BE2C (cell line): ENCODE results near the gene KRT20.

Experiments used
- DNase-seq: peaks from one replicate; pipeline ENCODE4 v3.0.0-alpha.2; 2020
- H3K27me3 ChIP-seq: fragments of 250-450 bp; sonication (Bioruptor Pico); 2 replicates; pipeline ENCODE4 v1.5.1; 2020; ENCODE audit warnings: mild to moderate bottlenecking
- H3K36me3 ChIP-seq: fragments of 250-450 bp; sonication (Bioruptor Pico); 2 replicates; pipeline ENCODE4 v1.5.1; 2020; ENCODE audit warnings: mild to moderate bottlenecking
- H3K4me1 ChIP-seq: fragments of 250-450 bp; sonication (Bioruptor Pico); 2 replicates; pipeline ENCODE4 v1.5.1; 2020
- H3K4me3 ChIP-seq: 2 replicates; pipeline ENCODE4 v1.5.1; 2011; ENCODE audit warnings: low read depth, low read length
- H3K9me3 ChIP-seq: fragments of 250-450 bp; sonication (Bioruptor Pico); 2 replicates; pipeline ENCODE4 v1.5.1; 2020
- CTCF ChIP-seq: IDR thresholded peaks from 2 replicates; pipeline ENCODE4 v1.5.1; 2012; ENCODE audit warnings: mild to moderate bottlenecking, low read depth, low read length

Gene KRT20

GRCh38 chr17:40901981-40902474 is 17.0 kb upstream of the KRT20 start:
- no peak for TF ChIP-seq CTCF
- Histone ChIP-seq H3K36me3 (no peaks in the 10 kb centered on the region), H3K27me3 (peaks cover 63% of the 10 kb centered on the region), H3K4me1 (no peaks in the 10 kb centered on the region), H3K9me3 (no peaks in the 10 kb centered on the region), H3K4me3 (no peak overlapping the region)
- no peak for DNase-seq

- DNase-seq: no peak
- H3K36me3 ChIP-seq: no peaks in the 10 kb centered on the region
- H3K4me3 ChIP-seq: no peak overlapping the region
- H3K4me1 ChIP-seq: no peaks in the 10 kb centered on the region
- TF ChIP-seq CTCF: no peak
- H3K27me3 ChIP-seq: peaks cover 61% of the 10 kb centered on the region
- H3K9me3 ChIP-seq: no peaks in the 10 kb centered on the region
These were observed 15.8 kb upstream of the KRT20 start for GRCh38 chr17:40900809-40901356.

GRCh38 chr17:40896916-40897455 is 11.9 kb upstream of the KRT20 start:
- no peaks in the 10 kb centered on the region for H3K36me3 ChIP-seq
- no peak for TF ChIP-seq CTCF
- DNase-seq: no peak
- H3K27me3 ChIP-seq: peaks cover 63% of the 10 kb centered on the region
- H3K4me3 ChIP-seq: no peak overlapping the region
- H3K9me3 ChIP-seq: no peaks in the 10 kb centered on the region; the same call in 1 of the 2 replicates
- H3K4me1 ChIP-seq: no peaks in the 10 kb centered on the region

DNA sequence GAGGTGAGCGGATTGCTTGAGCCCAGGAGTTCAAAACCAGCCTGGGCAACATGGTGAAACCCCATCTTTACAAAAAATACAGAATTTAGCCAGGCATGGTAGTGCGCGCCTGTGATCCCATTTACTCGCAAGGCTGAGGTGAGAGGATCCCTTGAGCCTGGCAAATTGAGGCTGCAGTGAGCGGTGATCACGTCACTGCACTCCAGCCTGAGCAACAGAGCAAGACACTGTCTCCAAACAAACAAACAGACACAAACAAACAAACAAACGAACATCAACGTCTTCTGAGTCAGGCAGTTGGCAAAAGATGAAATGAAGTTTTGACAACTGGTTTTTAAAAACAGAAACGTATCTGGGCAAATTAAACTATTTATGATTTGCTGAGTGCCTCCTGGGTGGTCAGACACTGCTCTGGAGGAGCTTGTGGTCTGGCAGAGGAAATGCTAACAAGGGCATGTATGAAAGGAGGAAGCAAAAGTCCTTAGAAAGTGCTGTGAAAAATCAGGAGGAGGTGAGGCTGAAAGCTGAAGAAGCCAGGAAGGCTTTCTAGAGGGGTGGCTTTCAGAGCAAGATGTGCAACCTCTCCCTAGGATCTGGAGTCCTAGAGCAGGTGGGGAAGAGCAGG is 10.2 kb upstream of the KRT20 start:
- H3K4me1 ChIP-seq: no peaks in the 10 kb centered on the region
- H3K27me3 ChIP-seq: peaks cover 70% of the 10 kb centered on the region
- H3K9me3 ChIP-seq: no peaks in the 10 kb centered on the region; the same call in 1 of the 2 replicates
- DNase-seq: no peak
- H3K36me3 ChIP-seq: no peaks in the 10 kb centered on the region
- no peak for TF ChIP-seq CTCF
- no peak overlapping the region for H3K4me3 ChIP-seq

GRCh38 chr17:40888196-40888720 is 3.2 kb upstream of the KRT20 start:
- H3K4me3 ChIP-seq: no peak overlapping the region
- no peak for TF ChIP-seq CTCF

GRCh38 chr17:40886090-40886489 is 1.0 kb upstream of the KRT20 start:
- no peaks in the 10 kb centered on the region for H3K36me3 ChIP-seq
- H3K9me3 ChIP-seq: no peaks in the 10 kb centered on the region; the same call in 1 of the 2 replicates
- DNase-seq: no peak
- no peak overlapping the region for H3K4me3 ChIP-seq
- peaks cover 78% of the 10 kb centered on the region for H3K27me3 ChIP-seq
- no peak for TF ChIP-seq CTCF
- no peaks in the 10 kb centered on the region for H3K4me1 ChIP-seq

More at GRCh38 chr17:40888196-40888720, 3.2 kb upstream of the KRT20 start:
- DNase-seq: no peak
- no peaks in the 10 kb centered on the region; the same call in 1 of the 2 replicates for H3K9me3 ChIP-seq
- H3K27me3 ChIP-seq: peaks cover 89% of the 10 kb centered on the region
- H3K36me3 ChIP-seq: no peaks in the 10 kb centered on the region
- no peaks in the 10 kb centered on the region for H3K4me1 ChIP-seq
